Neutrophil (primary cell): ENCODE data around the gene TTC39C.

ENCODE experiments used
- H3K27ac ChIP-seq: fragments of 200-600 bp; sonication (generic); 2 replicates; pipeline ENCODE4 v1.5.1; 2016; ENCODE audit warnings: mild to moderate bottlenecking, moderate library complexity
- H3K27me3 ChIP-seq: fragments of 200-600 bp; sonication (generic); 2 replicates; pipeline ENCODE4 v1.6.0; 2016; ENCODE audit warnings: mild to moderate bottlenecking
- H3K36me3 ChIP-seq: fragments of 200-600 bp; sonication (generic); 2 replicates; pipeline ENCODE4 v1.5.1; 2017
- H3K4me1 ChIP-seq, 2 experiments: fragments of 200-600 bp in 1 of 2; sonication (generic) in 1 of 2; 1 replicate in 1 of 2; 2 replicates in 1 of 2; pipeline versions ENCODE4 v1.5.1 to v1.6.1; 2013 to 2016; ENCODE audit warnings: low read depth in 1 of 2, low read length in 1 of 2, mild to moderate bottlenecking in 1 of 2, moderate library complexity in 1 of 2; ENCODE audit not compliant: control insufficient read depth in 1 of 2, insufficient read depth in 1 of 2
- H3K4me3 ChIP-seq, 2 experiments: fragments of 200-600 bp in 1 of 2; sonication (generic) in 1 of 2; 1 replicate in 1 of 2; 2 replicates in 1 of 2; pipeline ENCODE4 v1.5.1; 2013 to 2016; ENCODE audit warnings: low read depth in 1 of 2, low read length in 1 of 2, mild to moderate bottlenecking in 1 of 2, moderate library complexity in 1 of 2
- H3K9me3 ChIP-seq: fragments of 200-600 bp; sonication (generic); 2 replicates; pipeline ENCODE4 v1.5.1; 2016
- TF ChIP-seq, protein P1 (sequence below): fragments of 200-600 bp; sonication (generic); IDR thresholded peaks from 2 replicates; pipeline ENCODE4 v1.5.1; 2016; ENCODE audit warnings: antibody characterized with exemption

TTC39C gene

DNA sequence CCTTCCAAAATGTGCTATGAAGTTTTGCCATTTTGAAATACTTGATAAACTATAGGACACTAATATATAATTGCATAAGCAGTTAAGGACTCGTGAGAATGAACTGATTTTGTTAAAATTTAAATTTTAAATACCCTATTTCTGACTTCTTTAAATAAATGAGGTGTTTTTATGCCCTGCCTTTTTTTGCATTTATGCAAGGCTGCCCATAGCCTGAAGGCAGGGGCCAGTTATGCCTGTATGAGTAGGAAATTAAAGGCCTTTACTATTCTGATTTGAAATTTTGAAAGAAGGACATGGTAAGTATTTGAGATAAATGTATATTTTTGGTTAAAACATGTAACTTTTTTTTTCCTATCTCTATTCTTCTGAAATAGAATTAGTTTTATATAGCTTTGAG, 33.7 kb downstream of the TTC39C start:
- Histone ChIP-seq H3K4me3 (no peak overlapping the region), H3K27me3 (no peaks in the 10 kb centered on the region), H3K4me1 (peaks cover 10 to 13% of the 10 kb centered on the region in 2 experiments), H3K9me3 (no peaks in the 10 kb centered on the region), H3K27ac (no peak overlapping the region), H3K36me3 (no peaks in the 10 kb centered on the region)
- TF ChIP-seq, protein P1, sequence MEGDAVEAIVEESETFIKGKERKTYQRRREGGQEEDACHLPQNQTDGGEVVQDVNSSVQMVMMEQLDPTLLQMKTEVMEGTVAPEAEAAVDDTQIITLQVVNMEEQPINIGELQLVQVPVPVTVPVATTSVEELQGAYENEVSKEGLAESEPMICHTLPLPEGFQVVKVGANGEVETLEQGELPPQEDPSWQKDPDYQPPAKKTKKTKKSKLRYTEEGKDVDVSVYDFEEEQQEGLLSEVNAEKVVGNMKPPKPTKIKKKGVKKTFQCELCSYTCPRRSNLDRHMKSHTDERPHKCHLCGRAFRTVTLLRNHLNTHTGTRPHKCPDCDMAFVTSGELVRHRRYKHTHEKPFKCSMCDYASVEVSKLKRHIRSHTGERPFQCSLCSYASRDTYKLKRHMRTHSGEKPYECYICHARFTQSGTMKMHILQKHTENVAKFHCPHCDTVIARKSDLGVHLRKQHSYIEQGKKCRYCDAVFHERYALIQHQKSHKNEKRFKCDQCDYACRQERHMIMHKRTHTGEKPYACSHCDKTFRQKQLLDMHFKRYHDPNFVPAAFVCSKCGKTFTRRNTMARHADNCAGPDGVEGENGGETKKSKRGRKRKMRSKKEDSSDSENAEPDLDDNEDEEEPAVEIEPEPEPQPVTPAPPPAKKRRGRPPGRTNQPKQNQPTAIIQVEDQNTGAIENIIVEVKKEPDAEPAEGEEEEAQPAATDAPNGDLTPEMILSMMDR: no peak

DNA sequence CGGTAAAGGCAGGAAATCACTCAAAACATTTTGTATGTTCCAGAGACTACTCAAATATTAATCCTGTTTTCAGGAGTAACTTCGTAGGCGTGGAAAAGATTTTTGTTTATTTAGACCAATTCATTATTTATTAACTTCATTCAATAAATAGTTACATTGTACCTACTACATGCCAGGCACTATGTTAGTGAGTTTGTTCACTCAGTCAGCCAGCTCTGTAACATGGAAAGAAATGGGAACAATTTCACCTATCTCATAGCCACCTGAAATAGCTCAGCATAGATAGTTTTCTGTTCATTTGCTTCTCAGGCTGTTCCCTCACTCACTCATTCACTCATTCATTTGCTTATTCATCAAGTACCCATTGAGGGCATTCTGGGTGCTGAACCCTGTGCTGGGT, 34.6 kb downstream of the TTC39C start:
- TF ChIP-seq, protein P1: no peak
- Histone ChIP-seq H3K36me3 (no peaks in the 10 kb centered on the region), H3K27me3 (no peaks in the 10 kb centered on the region), H3K4me1 (peaks cover 1 to 4% of the 10 kb centered on the region in 2 experiments), H3K9me3 (no peaks in the 10 kb centered on the region), H3K27ac (no peak overlapping the region), H3K4me3 (no peak overlapping the region)

DNA sequence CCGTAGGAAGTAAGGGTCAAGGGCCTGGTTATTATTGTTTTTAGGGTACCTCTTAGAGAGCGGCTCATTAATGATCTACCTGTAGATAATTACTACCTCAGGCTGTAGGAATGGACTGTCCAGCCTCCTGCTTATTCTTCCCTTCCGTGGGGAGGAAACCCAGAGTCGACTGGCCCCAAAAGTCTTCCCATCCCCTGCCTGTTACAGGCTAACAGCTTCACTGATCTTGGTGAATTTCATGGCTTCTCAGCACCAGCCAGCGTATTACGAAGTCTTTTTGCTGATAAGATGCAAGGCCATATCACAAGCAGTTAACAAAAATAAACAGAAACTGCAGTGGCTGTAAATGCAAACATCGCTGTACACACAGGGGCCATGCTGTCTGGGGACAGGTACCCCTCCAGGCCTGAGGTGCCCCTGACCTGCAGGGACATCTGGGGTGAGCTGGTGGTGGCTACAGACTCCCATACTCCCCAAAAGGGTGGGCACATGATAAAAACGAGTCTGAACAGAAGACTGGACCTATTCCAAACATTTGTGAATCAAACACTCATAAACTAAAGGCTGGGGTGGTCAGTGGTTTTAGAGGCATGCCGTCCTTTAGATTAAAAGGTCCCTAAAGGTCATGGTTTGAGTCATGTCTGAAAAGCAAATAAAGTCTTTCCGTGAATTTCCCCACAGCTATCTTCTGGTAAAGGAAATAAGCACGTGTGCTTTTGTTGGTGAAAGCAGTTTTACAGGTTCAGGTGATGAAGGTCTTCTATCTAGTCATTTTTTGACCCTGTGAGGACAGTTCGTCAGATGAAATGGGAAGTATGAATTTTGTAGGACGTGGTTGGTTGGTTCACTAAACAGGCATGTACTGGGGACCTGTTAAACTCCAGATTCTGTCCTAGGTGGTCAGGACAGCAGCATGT, 36.7 kb downstream of the TTC39C start:
- H3K36me3 ChIP-seq: no peaks in the 10 kb centered on the region
- no peaks in the 10 kb centered on the region for H3K9me3 ChIP-seq
- no peaks in the 10 kb centered on the region for H3K27me3 ChIP-seq
- no peak overlapping the region for H3K27ac ChIP-seq
- H3K4me1 ChIP-seq: no peaks in the 10 kb centered on the region
- H3K4me3 ChIP-seq: no peak overlapping the region
- TF ChIP-seq, protein P1: no peak

DNA sequence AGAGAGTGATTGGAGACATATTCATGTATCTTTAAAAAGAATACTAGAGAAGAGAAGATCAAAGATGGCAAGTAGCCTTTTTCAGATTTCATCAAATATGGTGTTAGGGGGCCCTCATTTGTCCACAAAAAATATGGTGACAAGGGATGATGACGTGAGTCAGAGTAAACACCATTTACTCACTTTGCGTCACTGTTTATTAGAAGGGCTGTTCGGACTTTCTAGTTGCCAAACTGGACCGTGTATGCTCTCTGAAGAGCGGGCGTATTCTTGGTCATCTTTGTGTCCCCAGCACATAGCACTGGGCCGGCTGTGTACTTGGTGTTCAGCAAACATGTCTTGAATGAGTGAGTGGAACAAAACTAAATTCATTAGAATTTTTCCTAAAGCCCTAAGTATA, 37.5 kb downstream of the TTC39C start:
- TF ChIP-seq, protein P1: no peak
- Histone ChIP-seq H3K27me3 (no peaks in the 10 kb centered on the region), H3K4me3 (no peak overlapping the region), H3K4me1 (no peaks in the 10 kb centered on the region), H3K36me3 (no peaks in the 10 kb centered on the region), H3K27ac (no peak overlapping the region), H3K9me3 (no peaks in the 10 kb centered on the region)

DNA sequence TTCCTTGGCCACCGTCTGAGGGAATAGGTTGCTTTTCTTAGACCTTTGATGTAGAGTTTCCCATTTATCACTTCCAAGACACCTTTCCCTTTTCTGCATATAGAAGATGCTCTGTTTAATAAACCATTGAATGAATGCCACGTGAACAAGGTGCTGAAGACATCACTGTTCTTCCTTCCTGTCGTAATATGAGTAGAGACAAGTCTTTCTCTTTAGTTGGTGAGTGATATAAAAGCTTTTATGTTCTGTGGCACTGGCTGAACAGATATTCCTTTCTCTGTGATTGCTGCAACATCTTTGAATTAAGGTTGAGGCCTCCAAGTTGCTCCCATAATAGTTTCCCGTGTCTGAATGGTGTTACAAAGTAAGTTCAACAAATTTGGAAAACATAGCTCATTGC, 38.7 kb downstream of the TTC39C start:
- H3K27ac ChIP-seq: no peak overlapping the region
- H3K27me3 ChIP-seq: no peaks in the 10 kb centered on the region
- TF ChIP-seq, protein P1: no peak
- no peak overlapping the region for H3K4me3 ChIP-seq
- no peaks in the 10 kb centered on the region for H3K4me1 ChIP-seq
- no peaks in the 10 kb centered on the region for H3K9me3 ChIP-seq
- no peaks in the 10 kb centered on the region for H3K36me3 ChIP-seq
